Adrenal gland (tissue), 5 donors: ENCODE data around the gene MTG2.

ENCODE experiments used
- POLR2A ChIP-seq, 2 donors: fragments of 450-650 bp; IDR thresholded peaks; one replicate each; pipeline ENCODE4 v1.6.1; 2017; ENCODE audit warnings: antibody characterized with exemption in 2 of 2, mild to moderate bottlenecking in 2 of 2, moderate library complexity in 1 of 2
- TF ChIP-seq, protein P1 (sequence below), 6 experiments: fragments of 450-650 bp in 4 of 6; fragments of 200-600 bp in 2 of 6; sonication (generic) in 1 of 6; IDR thresholded peaks; 1 replicate in 5 of 6; 2 replicates in 1 of 6; pipeline versions ENCODE4 v1.5.1 to v1.8.0; 2016 to 2021; ENCODE audit warnings: antibody characterized with exemption in 6 of 6, mild to moderate bottlenecking in 2 of 6, moderate library complexity in 1 of 6
- donor health status: DM: no; HTN: no; CAD: no.

DNA sequence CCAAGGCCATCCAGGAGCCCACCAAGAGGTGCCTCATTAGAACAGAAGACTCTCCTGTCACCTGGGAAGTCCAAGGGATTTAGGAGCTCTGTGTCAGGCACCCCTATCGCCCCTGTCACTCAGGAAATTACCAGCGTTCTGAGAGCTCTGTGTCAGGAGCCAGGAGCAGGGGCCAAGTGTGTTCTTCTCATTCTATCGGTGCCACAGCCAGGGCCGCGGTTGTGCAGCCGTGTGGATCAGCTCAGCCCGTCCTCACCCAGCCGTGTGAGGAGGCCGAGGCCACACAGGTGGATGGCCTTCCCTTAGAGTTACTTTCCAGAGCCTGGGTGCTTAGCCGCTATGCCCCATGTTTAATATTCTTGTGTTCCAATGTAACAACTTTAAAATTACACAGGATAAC, 9.8 kb downstream of the MTG2 start:
- TF ChIP-seq POLR2A (IDR thresholded peaks at IDR 0.05): no peak
- TF ChIP-seq, protein P1, sequence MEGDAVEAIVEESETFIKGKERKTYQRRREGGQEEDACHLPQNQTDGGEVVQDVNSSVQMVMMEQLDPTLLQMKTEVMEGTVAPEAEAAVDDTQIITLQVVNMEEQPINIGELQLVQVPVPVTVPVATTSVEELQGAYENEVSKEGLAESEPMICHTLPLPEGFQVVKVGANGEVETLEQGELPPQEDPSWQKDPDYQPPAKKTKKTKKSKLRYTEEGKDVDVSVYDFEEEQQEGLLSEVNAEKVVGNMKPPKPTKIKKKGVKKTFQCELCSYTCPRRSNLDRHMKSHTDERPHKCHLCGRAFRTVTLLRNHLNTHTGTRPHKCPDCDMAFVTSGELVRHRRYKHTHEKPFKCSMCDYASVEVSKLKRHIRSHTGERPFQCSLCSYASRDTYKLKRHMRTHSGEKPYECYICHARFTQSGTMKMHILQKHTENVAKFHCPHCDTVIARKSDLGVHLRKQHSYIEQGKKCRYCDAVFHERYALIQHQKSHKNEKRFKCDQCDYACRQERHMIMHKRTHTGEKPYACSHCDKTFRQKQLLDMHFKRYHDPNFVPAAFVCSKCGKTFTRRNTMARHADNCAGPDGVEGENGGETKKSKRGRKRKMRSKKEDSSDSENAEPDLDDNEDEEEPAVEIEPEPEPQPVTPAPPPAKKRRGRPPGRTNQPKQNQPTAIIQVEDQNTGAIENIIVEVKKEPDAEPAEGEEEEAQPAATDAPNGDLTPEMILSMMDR (IDR thresholded peaks at IDR 0.05): no peak
